GM19324 (cell line): ENCODE data around the gene RNGTT.

Source experiments
- ATAC-seq: cut with Tn5 transposase; IDR thresholded peaks from one replicate; pipeline ENCODE4 v1.9.1; 2021; ENCODE audit warnings: mild to moderate bottlenecking, moderate library complexity; ENCODE audit not compliant: unreplicated experiment, low FRiP score

RNGTT gene

GRCh38 chr6:88623531-88623930, 339.9 kb downstream of the RNGTT start:
- no peak for ATAC-seq

- ATAC-seq: no peak
These were observed 343.5 kb downstream of the RNGTT start for GRCh38 chr6:88619951-88620350.

GRCh38 chr6:88616380-88616779, 347.0 kb downstream of the RNGTT start:
- ATAC-seq: peak; percentile 57

GRCh38 chr6:88614316-88614877, 349.0 kb downstream of the RNGTT start:
- peak; percentile 39 for ATAC-seq

- ATAC-seq: no peak
These were observed 350.8 kb downstream of the RNGTT start for GRCh38 chr6:88612631-88613030.

GRCh38 chr6:88611721-88612120, 351.7 kb downstream of the RNGTT start:
- no peak for ATAC-seq

- ATAC-seq: no peak
These were observed 353.4 kb downstream of the RNGTT start for GRCh38 chr6:88609983-88610382.

GRCh38 chr6:88605271-88605670, 358.1 kb downstream of the RNGTT start:
- no peak for ATAC-seq

GRCh38 chr6:88599571-88599970, 363.8 kb downstream of the RNGTT start:
- no peak for ATAC-seq

- ATAC-seq: no peak
These were observed 366.6 kb downstream of the RNGTT start for GRCh38 chr6:88596801-88597200.

- ATAC-seq: no peak
These were observed 374.5 kb downstream of the RNGTT start for GRCh38 chr6:88588938-88589337.

GRCh38 chr6:88587150-88587520, 376.3 kb downstream of the RNGTT start:
- no peak for ATAC-seq

GRCh38 chr6:88586371-88587149, 376.9 kb downstream of the RNGTT start:
- ATAC-seq: no peak

GRCh38 chr6:88585276-88585692, 378.1 kb downstream of the RNGTT start:
- ATAC-seq: no peak

GRCh38 chr6:88584581-88585275, 378.7 kb downstream of the RNGTT start:
- no peak for ATAC-seq

- ATAC-seq: no peak
These were observed 386.0 kb downstream of the RNGTT start for GRCh38 chr6:88577461-88577860.

GRCh38 chr6:88575536-88575935, 387.9 kb downstream of the RNGTT start:
- no peak for ATAC-seq

GRCh38 chr6:88574651-88575050, 388.8 kb downstream of the RNGTT start:
- ATAC-seq: no peak

GRCh38 chr6:88574031-88574430, 389.4 kb downstream of the RNGTT start:
- ATAC-seq: no peak

GRCh38 chr6:88573561-88573960, 389.9 kb downstream of the RNGTT start:
- no peak for ATAC-seq

- ATAC-seq: no peak
These were observed 390.8 kb downstream of the RNGTT start for GRCh38 chr6:88572449-88573139.
